Fibroblast of skin of left biceps (primary cell): ENCODE results near the gene CLIP2.
"Not testable (repeated sequence)": the region's sequence is repeated elsewhere in the genome, so short reads cannot be mapped to it uniquely, and the experiment has no call there.

Experiments used
- DNase-seq, 2 experiments: peaks; one replicate each; pipeline ENCODE4 v3.0.0-alpha.2; 2013; ENCODE audit warnings: low read depth in 2 of 2

Gene CLIP2

DNA sequence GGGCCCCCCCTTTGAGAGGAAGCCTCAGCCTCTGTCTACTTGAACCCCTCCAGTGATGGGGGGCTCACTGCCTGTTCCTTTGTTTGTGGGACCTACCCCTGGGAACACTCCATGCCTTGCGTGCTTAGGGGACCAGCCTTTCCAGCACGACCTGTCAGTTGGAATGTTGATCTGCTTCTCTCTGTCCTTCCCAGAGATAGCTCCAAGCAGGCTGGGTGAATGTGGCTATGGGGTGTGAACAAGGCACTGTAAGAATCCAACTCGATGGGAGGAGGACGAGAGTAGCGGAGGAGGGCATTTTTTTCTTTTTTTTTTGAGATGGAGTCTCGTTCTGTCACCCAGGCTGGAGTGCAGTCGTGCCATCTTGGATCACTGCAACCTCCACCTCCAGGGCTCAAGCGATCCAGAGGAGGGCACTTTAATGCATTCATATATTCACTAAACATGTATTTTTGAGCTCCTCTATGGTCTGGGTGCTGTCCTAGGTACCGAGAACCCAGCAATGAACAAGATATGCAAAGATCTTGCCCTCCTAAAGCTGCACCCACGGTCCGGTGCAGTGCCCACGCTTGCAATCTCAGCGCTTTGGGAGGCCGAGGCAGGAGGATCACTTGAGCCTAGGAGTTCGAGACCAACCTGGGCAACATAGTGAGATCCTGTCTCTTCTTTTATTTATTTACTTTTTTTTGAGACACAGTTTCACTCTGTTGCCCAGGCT is 8.5 kb downstream of the CLIP2 start:
- no peak for DNase-seq

- DNase-seq: no peak
Observed at GRCh38 chr7:74299401-74299800, 10.2 kb downstream of the CLIP2 start.

DNA sequence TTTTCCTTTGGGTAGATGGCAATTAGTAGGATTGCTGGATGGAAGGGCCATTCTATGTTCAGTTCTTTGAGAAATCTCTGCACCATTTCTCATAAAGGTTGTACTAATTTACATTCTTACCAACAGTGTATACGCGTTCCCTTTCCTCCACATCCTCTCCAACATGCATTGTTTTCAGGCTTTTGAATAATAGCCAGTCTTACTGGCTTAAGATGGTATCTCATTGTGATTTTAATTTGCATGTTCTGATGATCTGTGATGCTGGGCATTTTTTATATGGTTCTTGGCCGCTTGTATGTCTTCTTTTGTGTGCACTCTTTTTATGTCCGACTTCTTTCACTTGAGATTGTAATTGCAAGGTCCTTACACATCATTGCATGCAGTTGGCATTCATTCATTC is 11.7 kb downstream of the CLIP2 start:
- DNase-seq: no peak

GRCh38 chr7:74302745-74303221 is 13.6 kb downstream of the CLIP2 start:
- no peak for DNase-seq

DNA sequence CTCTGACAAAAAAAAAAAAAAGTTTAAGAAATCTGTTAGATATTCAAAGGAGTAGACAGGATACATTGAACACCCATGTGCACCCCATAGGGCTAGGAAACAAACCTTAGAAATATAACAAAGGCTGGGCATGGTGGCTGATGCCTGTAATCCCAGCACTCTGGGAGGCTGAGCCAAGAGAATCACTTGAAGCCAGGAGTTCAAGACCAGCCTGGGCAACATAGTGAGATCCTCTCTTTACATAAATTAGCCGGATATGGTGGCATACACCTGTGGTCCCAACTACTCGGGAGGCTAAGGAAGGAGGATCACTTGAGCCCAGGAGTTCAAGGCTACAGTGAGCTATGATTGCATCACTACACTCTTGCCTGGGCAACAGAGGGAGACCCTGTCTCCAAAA is 15.3 kb downstream of the CLIP2 start:
- no peak for DNase-seq

DNA sequence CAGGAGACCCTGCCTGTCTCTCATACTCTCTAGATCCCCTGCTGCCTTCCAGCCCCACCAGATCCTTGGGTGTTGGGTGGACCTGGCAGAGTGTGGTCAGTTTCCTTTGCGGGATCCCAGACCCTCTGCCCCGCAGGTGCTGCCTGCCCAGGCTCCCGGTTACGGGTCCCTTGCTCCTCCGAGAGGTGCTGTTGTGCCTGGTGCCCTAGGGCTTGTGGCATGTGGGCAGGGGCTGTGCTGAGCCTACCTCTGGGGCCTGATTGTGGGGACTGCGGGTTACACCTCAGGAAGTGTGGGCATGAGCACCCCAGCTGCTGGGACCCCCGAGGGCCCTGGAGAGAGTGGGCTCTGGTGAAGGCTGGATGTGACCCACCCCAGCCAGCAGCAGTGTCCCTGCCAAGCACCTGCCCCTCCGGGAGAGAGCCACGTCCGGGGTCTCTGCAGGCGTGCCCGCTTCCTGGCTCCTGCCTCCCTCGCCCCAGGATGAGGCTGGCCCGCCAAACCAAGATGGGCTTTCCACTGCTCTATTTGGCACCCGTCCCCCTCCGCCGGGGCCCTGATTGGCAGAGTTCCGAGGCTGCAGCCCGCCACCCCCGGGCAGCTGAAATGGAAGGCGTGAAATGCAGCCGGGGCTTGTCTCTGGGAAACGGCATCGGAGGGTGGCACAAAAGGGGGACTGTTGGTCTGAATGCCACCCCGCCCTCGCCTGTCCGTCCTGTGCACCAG is 17.0 kb downstream of the CLIP2 start:
- no peak for DNase-seq

- peak; percentile 17 for DNase-seq
Observed at GRCh38 chr7:74306730-74307469, 17.7 kb downstream of the CLIP2 start.

DNA sequence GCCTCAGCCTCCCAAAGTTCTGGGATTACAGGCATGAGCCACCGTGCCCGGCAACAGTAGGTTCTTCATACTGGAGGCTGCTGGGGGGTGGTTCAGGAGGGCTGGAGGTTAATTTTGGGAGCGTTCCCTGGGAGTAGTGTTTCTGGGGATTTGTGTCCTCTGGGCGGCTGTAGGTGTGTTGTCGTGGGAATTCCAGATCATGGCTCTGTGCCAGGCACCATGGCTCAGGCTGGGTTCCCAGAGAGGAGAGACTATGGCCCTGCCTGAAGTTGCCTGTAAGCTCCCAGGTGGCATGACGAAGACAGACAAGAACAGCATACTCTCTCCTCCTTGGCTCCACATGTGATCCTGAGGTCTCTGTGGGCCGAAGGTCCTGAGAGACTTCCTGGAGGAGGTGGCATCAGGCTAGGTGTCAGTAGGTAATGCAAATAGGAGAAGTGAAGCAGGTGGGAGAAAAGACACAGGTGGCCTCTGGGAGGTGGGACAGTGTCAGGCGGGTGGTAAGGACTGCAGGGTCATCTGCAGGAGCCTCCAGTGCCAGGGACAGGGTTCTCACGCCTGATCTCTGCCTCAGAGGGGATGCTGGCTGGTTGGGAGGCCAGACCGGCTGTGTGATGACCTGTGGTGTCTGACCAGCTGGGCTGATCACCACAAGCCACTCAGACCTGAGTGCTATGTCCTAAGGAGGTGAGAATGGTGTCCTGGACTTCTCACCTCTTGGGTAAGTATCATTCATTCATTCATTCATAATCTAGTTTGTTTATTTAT is 18.7 kb downstream of the CLIP2 start:
- no peak for DNase-seq

DNA sequence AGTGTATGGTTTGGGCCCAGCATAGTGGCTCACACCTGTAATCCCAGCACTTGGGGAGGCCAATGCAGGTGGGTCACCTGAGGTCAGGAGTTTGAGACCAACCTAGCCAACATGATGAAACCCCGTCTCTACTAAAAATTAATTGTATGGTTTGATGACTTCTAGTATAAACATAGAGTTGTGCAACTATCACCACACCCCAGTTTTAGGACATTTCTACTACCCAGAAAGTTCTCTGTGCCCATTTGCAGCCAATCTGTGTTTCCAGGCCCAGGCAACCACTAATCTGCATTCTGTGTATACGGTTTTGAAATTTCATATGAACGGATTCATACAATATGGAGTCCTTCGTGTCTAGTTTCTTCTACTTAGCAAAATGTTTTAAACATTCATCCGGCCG is 20.0 kb downstream of the CLIP2 start:
- no peak for DNase-seq

- no peak for DNase-seq
Observed at GRCh38 chr7:74311305-74311744, 22.1 kb downstream of the CLIP2 start.

DNA sequence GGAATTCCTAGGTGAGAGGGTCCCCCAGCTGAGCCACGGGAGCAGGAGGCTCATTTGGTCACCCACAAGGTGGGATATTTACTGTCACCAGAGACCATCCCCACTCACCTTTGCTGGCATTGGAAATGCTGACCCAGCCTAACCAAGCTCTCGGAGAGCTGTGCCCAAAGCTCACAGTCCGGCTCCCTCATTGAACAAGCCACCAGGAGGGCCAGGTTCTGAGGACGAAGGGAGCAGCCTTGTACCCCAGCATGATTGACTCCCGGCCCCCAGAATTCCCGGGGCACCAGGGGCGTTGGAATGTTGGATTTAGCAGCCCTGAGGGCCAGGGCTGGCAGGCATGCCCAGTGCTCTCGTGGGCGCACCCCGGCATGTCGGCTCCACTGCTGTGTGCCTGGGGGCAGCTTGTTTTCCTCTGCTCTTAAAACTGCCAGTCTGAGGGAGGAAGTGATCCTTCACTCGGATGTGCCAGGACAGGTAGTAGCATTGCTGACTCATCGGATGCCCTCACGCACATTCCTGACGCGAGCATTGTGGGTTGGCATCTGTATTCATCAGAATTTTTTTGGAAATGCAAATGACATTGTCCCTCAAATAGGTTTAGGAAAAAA is 23.3 kb downstream of the CLIP2 start:
- no peak for DNase-seq

DNA sequence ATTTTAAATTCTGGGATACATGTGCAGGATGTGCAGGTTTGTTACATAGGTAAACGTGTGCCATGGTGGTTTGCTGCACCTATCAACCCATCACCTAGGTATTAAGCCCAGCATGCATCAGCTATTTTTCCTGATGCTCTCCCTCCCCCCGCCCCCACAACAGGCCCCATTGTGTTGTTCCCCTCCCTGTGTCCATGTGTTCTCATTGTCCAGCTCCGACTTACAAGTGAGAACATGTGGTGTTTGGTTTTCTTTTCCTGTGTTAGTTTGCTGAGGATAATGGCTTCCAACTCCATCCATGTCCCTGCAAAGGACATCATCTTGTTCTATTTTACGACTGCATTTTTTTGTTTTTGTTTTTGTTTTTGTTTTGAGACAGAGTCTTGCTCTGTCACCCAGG is 26.7 kb downstream of the CLIP2 start:
- DNase-seq: not testable (repeated sequence)

- no peak for DNase-seq
Observed at GRCh38 chr7:74317146-74317782, 28.1 kb downstream of the CLIP2 start.

DNA sequence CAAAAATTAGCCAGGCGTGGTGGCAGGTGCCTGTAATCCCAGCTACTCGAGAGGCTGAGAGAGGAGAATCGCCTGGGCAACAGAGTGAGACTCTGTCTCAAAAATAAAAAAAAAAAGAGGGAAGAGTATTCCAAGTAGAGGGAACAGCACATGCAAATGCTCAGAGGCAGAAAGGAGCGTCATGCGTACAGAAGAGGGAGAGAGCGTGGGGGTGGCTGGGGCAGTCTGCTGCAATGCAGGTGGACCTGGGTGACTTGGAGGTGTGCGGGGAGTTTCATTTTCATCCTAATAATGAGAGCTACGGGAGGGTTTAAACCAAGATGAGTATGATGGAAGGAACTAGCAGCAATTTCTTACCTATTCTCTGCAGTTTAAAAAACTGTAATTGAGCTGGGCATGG is 28.8 kb downstream of the CLIP2 start:
- no peak for DNase-seq

DNA sequence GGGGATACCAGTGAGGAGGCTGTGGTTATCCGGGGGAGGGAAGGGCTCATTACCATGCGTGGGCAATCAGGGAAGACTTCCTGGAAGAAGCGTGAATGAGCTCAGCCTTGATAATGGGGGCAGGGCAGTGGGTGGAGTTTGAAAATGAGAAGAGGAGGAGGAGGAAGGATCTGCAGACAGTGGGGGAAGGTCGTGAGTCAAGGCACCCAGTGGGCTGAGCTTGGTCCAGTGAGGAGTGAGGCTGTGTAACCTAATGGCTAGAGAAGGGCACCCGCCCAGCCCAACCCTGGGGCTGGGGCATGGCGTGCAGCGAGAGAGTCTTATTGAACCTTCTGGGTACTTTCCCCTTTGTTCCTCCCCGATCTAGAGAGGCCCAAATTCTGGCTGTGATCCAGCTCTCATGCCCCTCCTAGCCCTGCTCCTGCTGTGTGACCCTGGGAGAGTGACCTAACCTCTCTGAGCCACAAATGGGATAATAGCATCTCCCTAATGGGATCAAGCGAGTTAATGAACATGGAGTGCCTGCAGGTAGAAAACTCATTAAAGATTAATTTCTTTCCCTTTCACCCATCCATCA is 31.5 kb downstream of the CLIP2 start:
- DNase-seq: no peak

DNA sequence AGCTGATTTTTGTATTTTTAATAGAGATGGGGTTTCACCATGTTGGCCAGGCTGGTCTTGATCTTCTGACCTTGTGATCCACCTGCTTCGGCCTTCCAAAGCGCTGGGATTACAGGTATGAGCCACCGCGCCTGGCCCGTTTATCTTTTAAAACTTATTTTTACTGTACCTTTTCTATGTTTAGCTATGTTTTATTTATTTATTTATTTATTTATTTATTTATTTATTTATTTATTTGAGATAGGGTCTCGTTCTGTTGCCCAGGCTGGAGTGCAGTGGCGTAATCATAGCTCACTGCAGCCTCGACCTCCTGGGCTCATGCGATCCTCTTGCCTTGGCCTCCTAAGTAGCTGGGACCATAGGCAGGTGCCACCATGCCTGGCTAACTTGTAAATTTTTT is 33.7 kb downstream of the CLIP2 start:
- not testable (repeated sequence) for DNase-seq

GRCh38 chr7:74324531-74325209 is 35.5 kb downstream of the CLIP2 start:
- no peak for DNase-seq

DNA sequence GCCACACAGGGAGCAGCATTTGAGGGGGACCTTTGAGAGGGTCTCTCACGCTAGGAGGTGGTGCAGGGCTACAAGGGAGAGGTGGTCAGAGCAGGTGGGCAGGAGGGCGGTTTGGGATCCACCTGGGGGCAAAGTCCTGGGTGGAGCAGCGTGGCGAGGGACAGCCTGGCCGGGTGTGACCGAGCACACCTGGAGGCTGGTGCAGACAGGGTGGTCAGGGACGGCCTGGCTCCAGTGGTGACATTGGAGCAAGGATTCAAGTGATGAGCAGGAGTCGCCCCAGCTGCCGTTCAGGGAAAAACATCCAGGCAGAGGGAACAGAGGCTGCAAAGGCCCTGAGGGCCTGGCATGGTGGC is 36.0 kb downstream of the CLIP2 start:
- no peak for DNase-seq

- DNase-seq: no peak
Observed at GRCh38 chr7:74329225-74329624, 40.0 kb downstream of the CLIP2 start.
